OCI-LY7 (cell line): Measurements from ENCODE around the gene AFG1L.

ENCODE experiments used
- CTCF ChIP-seq: fragments of 200-600 bp; sonication (generic); conservative IDR thresholded peaks from 2 replicates; pipeline ENCODE4 v1.5.1; 2014; ENCODE audit warnings: mild to moderate bottlenecking, antibody characterized with exemption, low read length, moderate library complexity, mixed read lengths
- EZH2phosphoT487 ChIP-seq: fragments of 200-600 bp; sonication (generic); IDR thresholded peaks from 2 replicates; pipeline ENCODE4 v1.6.1; 2018; ENCODE audit warnings: low read depth, borderline replicate concordance, mild to moderate bottlenecking, mixed run types, antibody characterized with exemption, low read length, moderate library complexity, mixed read lengths

DNA sequence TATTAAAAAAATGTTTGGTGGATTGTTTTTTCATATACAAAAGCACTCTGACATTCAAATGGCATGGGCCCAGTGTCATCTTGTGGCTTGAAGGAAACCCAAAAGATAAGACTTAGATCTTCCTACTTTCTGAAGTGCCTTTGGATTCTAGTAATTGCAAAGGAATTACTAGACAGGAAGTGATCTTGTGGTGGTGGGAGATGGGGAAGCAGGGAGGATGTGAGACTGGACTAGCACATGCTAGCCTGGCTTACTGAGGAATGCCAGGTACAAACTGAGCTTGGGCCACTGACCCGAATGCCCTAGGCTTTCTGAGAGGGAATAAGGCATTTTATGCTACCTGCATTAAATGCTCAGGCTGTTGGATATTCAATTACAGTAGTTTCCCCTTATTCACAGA, 59.0 kb downstream of the AFG1L start:
- TF ChIP-seq CTCF, result no peak
- no peak for TF ChIP-seq EZH2phosphoT487
